GM12892 (cell line): Measurements from ENCODE around the gene FILIP1.

Experiments
- POLR2AphosphoS5 ChIP-seq: IDR thresholded peaks from 2 replicates; pipeline ENCODE4 v1.6.1; 2011; ENCODE audit warnings: low read depth, low read length, control low read depth
- TAF1 ChIP-seq: IDR thresholded peaks from 2 replicates; pipeline ENCODE4 v1.6.1; 2011; ENCODE audit warnings: low read depth, mild to moderate bottlenecking, control low read depth, low read length, borderline replicate concordance

GRCh38 chr6:75257343-75258087 lies 236.1 kb downstream of the FILIP1 start:
- TF ChIP-seq POLR2AphosphoS5 (no peak), TAF1 (no peak)
